GM18517 (cell line): ENCODE data around the gene FRRS1L.

Experiments used
- ATAC-seq: cut with Tn5 transposase; IDR thresholded peaks from one replicate; pipeline ENCODE4 v1.9.1; 2021; ENCODE audit warnings: mild to moderate bottlenecking, moderate library complexity; ENCODE audit not compliant: unreplicated experiment

Gene FRRS1L

DNA sequence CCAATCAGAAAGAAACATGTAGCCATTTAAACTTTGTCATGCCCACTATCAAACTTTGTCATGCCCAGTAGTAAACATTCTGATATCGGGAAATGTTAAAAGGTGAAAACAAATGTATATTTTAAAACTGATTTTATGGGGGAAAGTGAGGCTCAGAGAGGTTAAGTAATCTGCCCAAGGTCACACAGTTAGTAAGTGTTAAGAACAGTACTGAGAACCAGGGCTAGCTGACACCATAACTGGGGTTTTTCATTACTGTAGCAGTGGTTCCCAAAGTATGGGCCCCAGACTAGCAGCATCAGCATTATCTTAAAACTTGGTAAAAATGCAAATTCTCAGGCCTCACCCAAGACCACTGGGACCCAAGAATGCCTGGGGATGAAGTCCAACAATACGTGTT is 9.9 kb upstream of the FRRS1L start:
- no peak for ATAC-seq

DNA sequence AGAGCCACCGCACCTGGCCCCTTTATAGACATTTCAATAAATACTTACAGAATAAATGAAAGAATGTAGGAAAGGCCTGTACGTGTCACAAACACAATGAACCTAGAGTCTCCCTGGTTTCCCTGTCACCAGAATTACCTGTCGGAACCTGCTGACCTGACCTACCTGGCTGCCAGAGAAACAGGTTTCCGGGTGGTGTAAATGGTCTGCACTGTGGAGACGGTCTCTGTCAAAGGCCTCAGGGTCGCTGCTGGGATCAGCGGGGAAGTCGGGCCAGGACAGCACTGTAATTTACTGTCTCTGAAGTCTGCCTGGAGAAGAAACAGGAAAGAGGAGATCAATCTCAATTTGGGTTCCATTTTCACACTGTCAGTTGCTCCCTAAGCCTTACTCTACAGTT is 9.3 kb upstream of the FRRS1L start:
- no peak for ATAC-seq

DNA sequence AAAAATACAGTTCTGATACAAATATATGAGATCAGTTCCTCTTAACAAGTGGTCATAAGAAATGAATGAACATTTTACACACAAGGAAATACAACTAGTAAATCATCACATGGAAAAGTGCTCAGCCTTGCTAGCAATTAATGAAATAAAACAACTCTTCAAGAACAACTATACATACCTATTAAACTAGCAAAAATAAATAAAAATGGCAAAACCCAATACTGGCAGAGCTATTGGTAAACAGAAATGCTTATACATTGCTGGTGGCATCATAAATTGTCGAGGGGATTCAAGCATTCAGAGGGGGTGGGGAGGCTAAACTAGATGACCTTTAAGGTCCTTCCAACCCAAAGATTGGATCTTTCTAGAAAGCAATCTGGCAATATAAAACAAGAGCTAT is 5.9 kb upstream of the FRRS1L start:
- ATAC-seq, result no peak

DNA sequence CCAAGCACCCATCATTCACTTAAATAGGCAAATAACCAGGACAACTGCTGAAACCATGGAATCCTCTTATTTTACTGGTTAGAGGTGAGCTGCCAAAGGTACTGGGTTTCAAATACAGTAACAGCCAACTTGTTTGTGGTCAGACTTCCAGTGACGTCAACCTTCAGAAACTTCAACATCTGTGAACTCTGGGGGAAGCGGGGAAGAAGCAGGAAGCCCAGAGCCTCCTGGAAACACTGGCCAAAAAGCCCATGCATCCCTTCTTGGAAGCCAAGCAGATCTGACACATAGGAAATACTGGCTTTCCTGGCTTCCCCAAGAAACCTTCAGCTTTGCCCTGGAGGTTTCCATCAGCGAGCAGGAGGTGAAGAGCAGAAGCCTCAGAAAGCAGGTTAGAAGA is 4.9 kb upstream of the FRRS1L start:
- no peak for ATAC-seq

DNA sequence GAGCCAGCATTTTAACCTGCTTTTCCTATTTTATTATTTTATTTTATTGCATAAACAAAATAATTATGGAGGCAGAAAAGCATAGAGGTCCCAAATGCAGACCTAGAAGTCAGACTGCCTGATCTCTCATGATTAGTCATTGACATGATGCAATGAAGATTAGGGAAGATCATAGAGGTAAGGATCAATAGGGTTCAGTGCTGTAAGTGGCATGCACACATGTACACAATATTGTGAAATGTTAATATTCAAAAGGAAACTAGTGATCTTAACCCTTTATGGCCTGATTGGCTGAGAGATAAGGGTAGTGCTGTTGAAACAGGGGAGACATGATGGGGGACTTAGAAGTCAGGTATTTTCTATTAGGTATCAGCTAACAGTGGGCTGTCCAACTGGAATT is 1.1 kb upstream of the FRRS1L start:
- ATAC-seq, result no peak

DNA sequence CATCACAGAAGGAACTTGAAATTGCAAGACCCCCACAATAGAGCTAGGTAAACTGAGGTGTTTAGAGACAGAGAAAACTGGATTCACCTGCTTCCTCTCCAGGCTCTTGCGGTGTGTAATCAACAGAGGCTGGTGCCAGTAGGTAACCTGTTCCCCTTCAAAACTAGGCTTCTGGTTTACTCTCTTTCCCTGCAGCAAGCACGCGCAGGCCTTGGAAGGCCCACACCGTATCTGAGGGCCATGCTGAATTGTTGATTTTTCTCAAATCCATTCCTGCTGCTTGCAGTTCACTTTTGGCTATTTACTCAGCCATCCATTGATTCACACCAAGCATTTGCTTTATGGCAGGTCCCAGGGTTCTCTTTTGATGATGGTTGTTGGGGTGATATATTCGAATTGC is 667 bp upstream of the FRRS1L start:
- no peak for ATAC-seq

DNA sequence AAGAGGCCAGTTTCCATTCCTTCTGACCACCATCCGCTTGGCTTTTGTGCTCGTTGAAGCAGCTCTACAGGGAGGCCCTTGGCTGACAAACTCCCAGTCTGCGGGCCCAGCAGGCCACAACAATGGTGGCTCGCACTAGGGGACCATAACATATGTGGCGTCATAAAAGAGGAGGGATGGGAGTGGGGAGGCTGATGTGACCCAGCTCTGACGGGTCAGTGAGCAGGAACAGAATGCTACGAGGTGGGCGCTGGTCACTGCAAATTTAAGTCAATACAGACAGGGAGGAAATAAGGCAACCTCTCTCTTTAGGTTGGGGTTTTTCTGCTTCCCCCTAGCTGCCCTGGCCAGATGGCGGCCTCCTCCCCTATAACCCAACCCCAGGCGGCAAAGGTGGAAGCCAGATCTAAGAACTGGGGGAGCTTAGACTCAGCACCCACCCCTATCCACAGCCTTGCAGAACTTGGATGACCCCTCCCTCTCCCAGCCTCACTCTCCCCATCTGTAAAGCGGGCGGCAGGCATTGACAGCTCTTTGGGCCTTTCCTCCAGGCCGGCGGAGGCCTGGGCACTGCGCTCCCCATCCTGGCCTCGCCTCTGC is 778 bp downstream of the FRRS1L start:
- ATAC-seq, result no peak

DNA sequence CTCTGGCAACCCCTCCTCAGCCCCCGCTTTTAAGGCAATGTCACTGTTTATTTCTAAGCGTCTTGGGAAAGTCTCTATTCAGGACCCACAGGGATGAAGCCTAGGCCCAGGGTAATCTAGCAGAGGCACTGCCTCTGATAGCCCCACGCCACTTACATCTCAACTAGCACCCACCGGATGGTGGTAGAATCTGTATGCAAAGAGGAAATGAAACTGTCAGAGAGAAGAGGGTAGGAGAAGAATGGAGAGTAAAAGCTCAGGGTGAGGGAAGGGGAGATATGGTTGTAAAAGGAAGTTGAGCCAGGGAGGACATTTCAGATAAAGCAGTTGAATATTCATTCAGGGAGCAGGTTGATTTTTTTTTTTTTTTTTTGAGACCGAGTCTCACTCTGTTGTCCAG is 3.0 kb downstream of the FRRS1L start:
- ATAC-seq, result peak; percentile 80

DNA sequence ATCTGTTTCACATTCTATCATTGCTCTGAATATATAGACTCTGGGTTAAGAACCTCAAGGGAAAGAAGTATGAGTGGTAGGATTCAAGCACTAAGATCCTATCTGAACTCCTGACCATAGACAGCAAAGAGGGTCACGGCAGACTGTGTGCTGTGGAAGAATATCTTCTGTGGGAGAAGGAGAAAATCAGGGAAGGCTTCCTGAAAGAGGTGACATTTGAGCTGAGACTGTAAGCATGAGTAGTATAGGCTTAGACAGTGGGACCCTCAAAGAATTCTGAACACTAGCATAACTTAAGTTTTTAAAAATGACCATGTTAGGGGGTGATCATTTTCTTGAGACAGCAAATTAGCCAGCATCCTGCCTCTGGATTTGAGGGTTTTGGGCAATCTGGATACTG is 3.9 kb downstream of the FRRS1L start:
- no peak for ATAC-seq

DNA sequence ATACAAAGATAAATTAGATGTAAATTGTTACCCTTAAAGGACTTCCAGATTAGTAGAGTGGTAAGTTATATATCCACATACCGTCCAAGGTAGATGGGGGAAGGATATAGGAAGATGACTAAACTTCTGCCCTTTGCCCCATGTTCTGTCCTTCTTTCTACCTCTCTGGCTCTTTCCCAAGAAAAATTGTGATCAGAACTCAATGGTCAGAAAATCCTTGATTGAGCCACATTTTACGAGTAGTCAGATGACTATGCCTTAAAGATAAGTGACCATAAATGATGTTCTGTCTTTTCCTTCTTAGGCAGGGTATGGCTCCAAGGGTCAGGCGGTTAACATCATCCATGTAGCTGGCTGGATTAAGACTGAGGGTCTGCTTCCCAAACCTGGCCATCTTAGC is 4.4 kb downstream of the FRRS1L start:
- no peak for ATAC-seq

DNA sequence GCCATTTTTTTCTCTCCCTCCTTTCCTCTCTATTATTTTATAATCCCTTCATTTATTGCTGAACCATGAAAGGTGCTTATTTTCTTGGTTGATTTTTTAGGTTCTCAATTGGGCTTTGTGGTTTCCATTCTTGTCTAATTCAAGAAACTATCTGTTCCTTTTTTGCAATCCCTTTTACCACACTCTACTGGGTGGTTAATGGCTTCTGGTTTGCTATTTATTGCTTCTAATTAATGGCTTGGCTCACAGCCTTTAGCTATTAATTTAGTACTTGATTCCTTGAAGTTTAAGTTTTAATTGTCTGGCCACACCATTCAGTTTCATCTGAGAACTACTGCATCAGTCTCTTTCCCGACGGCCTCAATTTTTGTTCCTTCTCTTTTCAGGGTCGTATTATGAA is 5.6 kb downstream of the FRRS1L start:
- ATAC-seq, result no peak

DNA sequence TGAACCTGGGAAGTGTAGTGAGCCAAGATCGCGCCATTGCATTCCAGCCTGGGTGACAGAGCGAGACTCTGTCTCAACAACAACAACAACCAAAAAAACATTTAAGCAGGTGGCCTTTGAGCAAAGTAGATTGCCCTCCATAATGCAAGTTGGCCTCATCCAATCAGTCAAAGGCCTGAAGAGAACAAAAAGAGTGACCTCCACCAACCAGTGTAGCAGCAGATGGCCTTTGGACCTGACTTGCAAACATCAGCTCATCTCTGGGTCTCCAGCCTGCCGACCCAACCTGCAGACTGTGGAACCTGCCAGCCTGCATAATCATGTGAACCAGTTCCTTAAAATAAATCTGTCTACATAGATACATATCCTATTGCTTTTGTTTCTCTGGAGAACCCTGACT is 7.5 kb downstream of the FRRS1L start:
- no peak for ATAC-seq

DNA sequence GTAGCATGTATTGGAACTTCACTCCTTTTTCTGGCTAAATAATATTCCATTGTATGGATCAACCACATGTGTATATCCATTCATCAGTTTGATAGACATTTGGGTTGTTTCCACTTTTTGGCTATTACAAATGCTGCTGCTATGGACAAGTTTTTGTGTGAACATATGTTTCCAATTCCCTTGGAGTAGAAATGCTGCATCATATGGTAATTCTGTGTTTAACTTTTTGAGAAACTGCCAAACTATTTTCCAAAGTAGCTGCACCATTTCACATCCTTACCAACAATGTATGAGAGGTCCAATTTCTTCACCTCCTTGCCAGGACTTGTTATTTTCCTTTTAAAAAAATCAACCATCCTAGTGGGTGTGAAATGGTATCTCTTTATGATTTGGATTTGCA is 8.4 kb downstream of the FRRS1L start:
- no peak for ATAC-seq

DNA sequence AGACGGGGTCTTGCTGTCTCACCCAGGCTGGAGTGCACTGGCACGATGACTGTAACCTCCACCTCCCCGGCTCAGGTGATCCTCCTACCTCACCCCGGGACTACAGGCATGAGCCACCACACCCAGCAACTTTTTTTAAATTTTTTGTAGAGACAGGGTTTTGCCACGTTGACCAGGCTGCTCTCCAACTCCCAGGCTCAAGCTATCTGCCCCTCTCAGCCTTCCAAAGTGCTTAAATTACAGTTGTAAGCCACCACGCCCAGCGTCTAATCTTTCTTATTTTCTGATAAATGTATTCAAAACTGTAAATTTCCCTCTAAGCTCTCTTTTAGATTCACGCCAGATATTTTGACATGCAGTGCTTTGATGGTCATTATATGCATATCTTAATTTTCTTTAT is 10.3 kb downstream of the FRRS1L start:
- ATAC-seq, result no peak

DNA sequence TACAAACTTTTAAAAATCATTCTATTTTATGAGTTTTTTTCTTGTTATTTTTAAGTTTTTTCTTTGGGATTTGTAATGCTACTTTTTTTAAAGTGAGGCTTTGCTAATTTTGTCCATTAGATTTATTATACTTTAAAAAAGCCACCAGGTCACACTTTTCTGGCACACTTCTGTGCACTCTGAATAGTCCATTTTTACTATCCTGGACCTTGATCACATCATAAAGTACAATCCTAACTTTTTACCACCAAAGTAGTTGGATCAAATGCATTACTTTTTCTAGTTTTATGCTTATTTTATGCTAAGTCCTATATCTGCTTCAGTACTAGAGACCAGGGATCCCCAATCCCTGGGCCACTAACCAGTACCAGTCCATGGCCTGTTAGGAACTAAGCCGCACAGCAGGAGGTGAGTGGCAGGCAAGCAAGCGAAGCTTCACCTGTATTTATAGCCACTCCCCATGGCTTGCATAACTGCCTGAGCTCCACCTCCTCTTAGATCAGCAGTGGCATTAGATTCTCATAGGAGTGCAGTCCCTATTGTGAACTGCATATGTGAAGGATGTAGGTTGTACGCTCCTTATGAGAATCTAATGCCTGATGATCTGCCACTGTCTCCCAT is 16.0 kb downstream of the FRRS1L start:
- no peak for ATAC-seq

DNA sequence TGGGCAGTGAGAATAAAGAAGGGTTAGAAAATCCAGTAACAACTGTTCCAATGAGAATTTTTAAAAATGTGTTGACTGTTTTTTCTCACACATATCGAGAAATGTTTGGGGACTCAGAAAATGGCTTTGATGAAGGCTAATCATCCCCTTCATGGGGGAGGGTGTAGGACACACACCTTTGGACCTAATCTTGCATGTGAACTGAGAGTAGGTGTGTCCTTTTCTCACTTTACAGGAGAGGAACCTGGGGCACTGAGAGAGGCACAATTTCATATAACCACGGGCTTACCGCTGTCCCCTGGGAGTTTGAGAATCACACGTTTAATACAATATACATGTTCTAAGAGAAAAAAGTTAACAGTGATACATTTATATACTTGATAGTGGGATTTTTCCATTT is 17.3 kb downstream of the FRRS1L start:
- ATAC-seq, result no peak

DNA sequence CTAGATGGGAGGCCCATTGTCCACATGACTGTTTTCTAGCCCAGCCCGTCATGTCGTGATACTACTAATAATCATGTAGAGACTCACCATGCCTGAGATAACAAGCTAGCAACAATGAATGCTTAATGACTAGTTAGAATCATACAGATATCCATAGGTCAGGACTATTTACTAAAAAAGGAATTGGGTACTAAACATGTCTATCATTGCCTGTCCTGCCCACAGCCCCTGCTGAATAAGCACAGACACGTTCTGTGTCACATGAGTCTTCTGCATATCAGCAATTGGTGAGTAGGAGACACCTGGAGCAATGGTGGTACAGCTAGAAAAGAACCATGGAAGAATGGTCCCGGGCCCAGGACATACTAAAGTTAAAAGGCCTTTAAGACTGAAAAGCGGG is 18.0 kb downstream of the FRRS1L start:
- no peak for ATAC-seq

DNA sequence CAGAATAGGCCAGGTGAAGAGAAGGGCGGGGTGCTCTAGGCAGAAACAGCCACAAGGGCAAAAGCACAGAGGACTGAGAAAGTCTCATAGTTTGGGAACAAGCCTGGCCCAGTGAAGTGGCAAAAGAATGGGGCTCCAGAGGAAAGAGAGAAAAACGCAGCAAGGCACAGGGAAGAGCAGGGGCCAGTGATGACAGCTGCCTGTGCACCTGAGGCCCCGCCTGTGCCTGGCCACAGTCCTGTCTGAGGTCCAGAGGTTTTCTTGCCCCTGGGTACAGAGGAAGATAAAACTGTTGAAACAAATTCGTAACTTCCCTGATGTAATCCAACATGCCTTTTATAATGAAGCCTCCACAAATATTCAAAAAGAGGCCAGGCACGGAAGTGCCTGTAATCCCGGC is 22.0 kb downstream of the FRRS1L start:
- ATAC-seq, result no peak

DNA sequence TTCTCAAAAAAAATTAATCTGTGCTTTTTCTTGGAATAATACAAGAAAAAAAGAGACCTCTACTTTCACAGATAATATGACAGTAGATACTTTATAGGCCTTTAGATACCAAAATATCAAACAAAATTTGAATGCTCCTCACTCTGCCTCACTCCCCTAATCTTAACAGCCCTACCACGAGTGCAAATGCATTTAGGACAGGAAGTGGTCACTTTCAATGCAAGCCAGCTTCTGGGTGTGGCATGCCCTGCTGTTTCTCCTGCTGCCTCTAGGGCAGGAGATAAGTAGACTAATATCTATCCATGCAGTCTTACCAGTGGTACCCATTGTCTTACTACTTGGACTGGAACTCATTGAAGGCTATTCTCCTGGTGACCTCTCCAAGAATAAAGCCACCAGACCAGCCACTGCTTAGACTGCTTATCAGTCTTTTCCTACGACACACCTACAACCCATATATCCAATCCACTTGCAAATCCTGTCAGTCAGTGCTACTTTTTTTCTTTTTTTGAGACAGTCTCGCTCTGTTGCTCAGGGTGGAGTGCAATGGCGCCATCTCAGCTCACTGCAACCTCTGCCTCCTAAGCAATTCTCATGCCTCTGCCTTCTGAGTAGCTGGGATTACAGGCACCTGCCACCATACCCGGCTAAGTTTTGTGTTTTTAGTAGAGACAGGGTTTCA is 23.0 kb downstream of the FRRS1L start:
- peak; percentile 99 for ATAC-seq

DNA sequence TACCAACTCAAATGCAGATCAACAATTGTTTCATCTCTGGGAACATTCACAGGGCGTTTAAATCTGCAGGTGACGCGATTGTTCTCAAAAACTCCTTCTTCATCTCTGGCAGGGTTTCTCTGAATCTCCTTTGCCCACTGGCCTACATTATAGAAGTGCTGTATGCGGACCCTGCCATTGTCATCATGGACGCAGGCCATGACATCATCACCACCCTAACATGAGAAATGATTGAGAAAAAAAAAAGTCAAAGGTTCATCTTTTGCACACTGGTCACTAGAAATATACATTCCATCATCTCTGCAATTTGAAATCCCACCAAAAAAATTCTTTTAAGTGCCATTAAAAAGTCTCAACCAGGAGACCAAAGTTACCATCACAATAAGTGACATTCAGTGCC is 25.7 kb downstream of the FRRS1L start:
- no peak for ATAC-seq

DNA sequence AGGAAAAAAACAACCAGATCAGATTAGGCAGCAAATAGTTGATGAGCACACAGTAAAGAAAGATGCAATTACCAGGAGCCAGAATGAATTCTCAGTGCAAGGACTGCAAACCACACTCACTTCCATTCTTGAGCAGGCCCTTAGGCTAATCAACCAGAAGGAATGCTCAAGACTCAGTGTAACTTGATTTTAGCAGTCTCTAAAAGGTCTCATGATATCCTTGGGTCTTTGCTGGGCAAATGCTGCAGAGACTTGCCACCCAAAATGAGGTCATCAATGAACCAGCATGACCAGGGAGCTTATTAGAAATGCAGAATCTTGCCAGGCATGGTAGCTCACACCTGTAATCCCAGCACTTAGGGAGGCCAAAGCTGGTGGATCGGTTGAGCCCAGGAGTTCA is 27.2 kb downstream of the FRRS1L start:
- ATAC-seq, result no peak

DNA sequence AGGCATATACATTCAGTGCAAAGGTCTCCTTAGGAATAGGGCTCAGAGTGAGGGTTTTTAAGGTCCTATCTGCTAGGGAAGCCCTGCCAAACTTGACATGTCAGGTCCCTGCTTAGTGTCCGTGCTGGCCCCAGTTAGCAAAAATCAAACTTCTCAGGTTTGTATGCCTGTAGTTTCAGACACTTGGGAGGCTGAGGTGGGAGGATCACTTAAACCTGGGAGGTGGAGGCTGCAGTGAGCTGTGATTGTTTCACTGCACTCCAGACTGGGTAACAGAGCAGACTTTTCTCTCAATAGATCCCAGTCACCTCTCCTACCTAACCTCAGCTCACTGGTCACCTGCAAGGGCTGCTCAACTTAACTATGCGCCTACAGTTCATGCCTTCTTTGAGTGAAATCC is 28.6 kb downstream of the FRRS1L start:
- no peak for ATAC-seq

DNA sequence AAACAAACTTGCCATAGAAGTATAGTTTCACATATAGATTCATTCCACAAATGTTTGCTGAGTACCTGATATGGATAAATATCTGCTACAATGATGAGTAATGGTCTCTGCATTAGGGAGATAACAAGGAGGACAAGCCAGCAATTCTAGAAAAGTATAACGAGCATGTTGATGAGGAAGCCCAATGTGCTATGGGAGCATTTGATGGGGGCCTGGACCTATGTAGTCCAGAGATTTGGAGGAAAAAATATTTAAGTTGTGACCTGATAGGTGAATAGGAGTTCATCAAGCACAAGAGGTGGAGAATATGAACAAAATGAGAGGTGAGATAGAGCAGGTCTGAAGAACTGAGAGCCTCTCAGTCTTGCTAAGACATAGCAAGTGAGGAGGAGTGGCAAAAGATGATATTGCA is 32.9 kb downstream of the FRRS1L start:
- no peak for ATAC-seq
